Measurements from ENCODE around the gene LBR. TPM values are rescaled to one million over a fixed set of nuclear protein-coding genes. Genes with fewer than 3 reads are reported as not detected.

The LBR gene
- polyA plus RNA-seq, 1 donor (not counting 4 experiments of a cell fraction or from before 2014, with no cell fraction given), result 30.5 TPM

DNA sequence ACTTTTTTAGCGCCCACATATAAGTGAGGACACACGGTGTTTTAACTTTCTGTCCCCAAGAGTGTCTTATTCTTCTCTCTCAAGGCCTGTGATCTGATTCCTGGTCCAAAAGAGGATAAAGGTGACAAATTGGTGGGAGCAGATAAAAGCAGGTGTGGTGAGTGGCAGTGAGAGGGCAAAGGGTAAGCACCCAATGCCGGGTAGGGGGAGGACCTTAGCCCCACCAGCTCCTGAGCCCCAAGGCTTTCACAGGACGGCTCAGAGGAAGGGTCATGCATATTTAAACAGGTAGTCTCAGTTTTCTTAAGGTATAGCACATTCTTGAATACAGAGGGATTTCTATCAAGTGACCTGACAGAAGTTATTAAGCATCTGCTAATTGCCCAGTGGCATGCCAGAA, 19.6 kb downstream of the LBR start:
- TF ChIP-seq, protein P1, sequence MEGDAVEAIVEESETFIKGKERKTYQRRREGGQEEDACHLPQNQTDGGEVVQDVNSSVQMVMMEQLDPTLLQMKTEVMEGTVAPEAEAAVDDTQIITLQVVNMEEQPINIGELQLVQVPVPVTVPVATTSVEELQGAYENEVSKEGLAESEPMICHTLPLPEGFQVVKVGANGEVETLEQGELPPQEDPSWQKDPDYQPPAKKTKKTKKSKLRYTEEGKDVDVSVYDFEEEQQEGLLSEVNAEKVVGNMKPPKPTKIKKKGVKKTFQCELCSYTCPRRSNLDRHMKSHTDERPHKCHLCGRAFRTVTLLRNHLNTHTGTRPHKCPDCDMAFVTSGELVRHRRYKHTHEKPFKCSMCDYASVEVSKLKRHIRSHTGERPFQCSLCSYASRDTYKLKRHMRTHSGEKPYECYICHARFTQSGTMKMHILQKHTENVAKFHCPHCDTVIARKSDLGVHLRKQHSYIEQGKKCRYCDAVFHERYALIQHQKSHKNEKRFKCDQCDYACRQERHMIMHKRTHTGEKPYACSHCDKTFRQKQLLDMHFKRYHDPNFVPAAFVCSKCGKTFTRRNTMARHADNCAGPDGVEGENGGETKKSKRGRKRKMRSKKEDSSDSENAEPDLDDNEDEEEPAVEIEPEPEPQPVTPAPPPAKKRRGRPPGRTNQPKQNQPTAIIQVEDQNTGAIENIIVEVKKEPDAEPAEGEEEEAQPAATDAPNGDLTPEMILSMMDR (optimal IDR thresholded peaks at IDR 0.05 in 1 of 3, IDR thresholded peaks at IDR 0.05 in 1 of 3, conservative IDR thresholded peaks at IDR 0.05 in 1 of 3; ENCODE audit: extremely low read depth in 1 of 3, insufficient read depth in 2 of 3, low read length in 3 of 3), result no peak
- TF ChIP-seq EZH2 (IDR thresholded peaks at IDR 0.05; ENCODE audit: low read length), result no peak
- Histone ChIP-seq H3K9ac (ENCODE audit: control insufficient read depth, extremely low read depth, insufficient read depth, low read length) (no peak overlapping the region), H3K9me1 (ENCODE audit: control insufficient read depth, extremely low read depth, insufficient read depth, low read length) (no peaks in the 10 kb centered on the region), H3K79me2 (ENCODE audit: control insufficient read depth, insufficient read depth, low read length) (peaks cover 3% of the 10 kb centered on the region), H3K36me3 (ENCODE audit: control insufficient read depth in 2 of 2, extremely low read depth in 1 of 2, insufficient read depth in 2 of 2, low read length in 2 of 2) (peaks cover 4 to 11% of the 10 kb centered on the region in 2 experiments), H3K4me3 (ENCODE audit: control insufficient read depth in 2 of 3, extremely low read depth in 1 of 3, insufficient read depth in 2 of 3, low read depth in 1 of 3, low read length in 3 of 3) (no peak overlapping the region), H2AFZ (ENCODE audit: control insufficient read depth, low read length) (no peak overlapping the region), H3K9me3 (ENCODE audit: control insufficient read depth, low read depth, low read length) (no peaks in the 10 kb centered on the region), H3K27me3 (ENCODE audit: control insufficient read depth, extremely low read depth, insufficient read depth, low read length) (no peaks in the 10 kb centered on the region), H3K4me1 (ENCODE audit: control insufficient read depth, extremely low read depth, insufficient read depth, low read length) (no peaks in the 10 kb centered on the region), H3K27ac (ENCODE audit: control insufficient read depth, insufficient read depth, low read length) (no peak overlapping the region), H4K20me1 (ENCODE audit: control insufficient read depth, extremely low read depth, insufficient read depth, low read length) (no peaks in the 10 kb centered on the region), H3K4me2 (ENCODE audit: control insufficient read depth, extremely low read depth, insufficient read depth, low read depth, low read length) (no peak overlapping the region)
- dilution Hi-C loops (cut with MboI; ENCODE audit: extremely low pct_ligation_motif_present, low sequenced_read_pairs), result no loop called here
- FAIRE-seq, result no peak
- no peak for DNase-seq (ENCODE audit: low read depth, low spot score)

DNA sequence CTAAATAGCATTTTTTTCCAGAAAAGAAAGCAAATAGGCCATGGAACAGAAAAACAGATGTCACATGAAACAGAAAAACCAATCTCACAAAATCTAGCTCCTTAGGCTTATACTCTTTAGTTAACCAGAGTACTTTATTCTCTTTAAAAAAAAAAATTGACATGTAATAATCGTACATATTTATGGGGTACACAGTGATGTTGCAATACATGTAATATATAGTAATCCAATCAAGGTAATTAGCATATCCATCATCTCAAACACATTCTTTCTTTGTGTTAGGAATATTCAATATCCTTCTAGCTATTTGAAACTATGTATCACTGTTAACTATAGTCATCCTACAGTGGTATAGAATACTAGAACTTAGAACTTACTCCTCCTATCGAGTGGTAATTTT, 20.1 kb downstream of the LBR start:
- H3K27me3 ChIP-seq (ENCODE audit: control insufficient read depth, extremely low read depth, insufficient read depth, low read length), result no peaks in the 10 kb centered on the region
- H3K9me3 ChIP-seq (ENCODE audit: control insufficient read depth, low read depth, low read length), result no peaks in the 10 kb centered on the region
- no peak overlapping the region for H3K4me2 ChIP-seq (ENCODE audit: control insufficient read depth, extremely low read depth, insufficient read depth, low read depth, low read length)
- TF ChIP-seq EZH2 (IDR thresholded peaks at IDR 0.05; ENCODE audit: low read length), result no peak
- no peak for FAIRE-seq
- no peak overlapping the region for H3K9ac ChIP-seq (ENCODE audit: control insufficient read depth, extremely low read depth, insufficient read depth, low read length)
- H3K36me3 ChIP-seq (ENCODE audit: control insufficient read depth in 2 of 2, extremely low read depth in 1 of 2, insufficient read depth in 2 of 2, low read length in 2 of 2), result peaks cover 6 to 14% of the 10 kb centered on the region in 2 experiments
- H2AFZ ChIP-seq (ENCODE audit: control insufficient read depth, low read length), result no peak overlapping the region
- H3K4me3 ChIP-seq (ENCODE audit: control insufficient read depth in 2 of 3, extremely low read depth in 1 of 3, insufficient read depth in 2 of 3, low read depth in 1 of 3, low read length in 3 of 3), result no peak overlapping the region
- no peaks in the 10 kb centered on the region for H3K4me1 ChIP-seq (ENCODE audit: control insufficient read depth, extremely low read depth, insufficient read depth, low read length)
- H3K79me2 ChIP-seq (ENCODE audit: control insufficient read depth, insufficient read depth, low read length), result peaks cover 1% of the 10 kb centered on the region
- no peak for DNase-seq (ENCODE audit: low read depth, low spot score)
- H4K20me1 ChIP-seq (ENCODE audit: control insufficient read depth, extremely low read depth, insufficient read depth, low read length), result no peaks in the 10 kb centered on the region
- dilution Hi-C loops (cut with MboI; ENCODE audit: extremely low pct_ligation_motif_present, low sequenced_read_pairs), result no loop called here
- H3K27ac ChIP-seq (ENCODE audit: control insufficient read depth, insufficient read depth, low read length), result no peak overlapping the region
- no peaks in the 10 kb centered on the region for H3K9me1 ChIP-seq (ENCODE audit: control insufficient read depth, extremely low read depth, insufficient read depth, low read length)
